Activated CD4-positive, CD25-positive, alpha-beta regulatory T cell treated with anti-CD3 and anti-CD28 coated beads, Interleukin-2, amount 50 U/mL, for 72 hours (primary cell): Measurements from ENCODE around the gene ADGRA1.
"Not testable (repeated sequence)": the region's sequence is repeated elsewhere in the genome, so short reads cannot be mapped to it uniquely, and the experiment has no call there.

Experiments
- DNase-seq: peaks from one replicate; pipeline ENCODE4 v3.0.0; 2021

ADGRA1 gene

GRCh38 chr10:133165556-133166503, 78.1 kb downstream of the ADGRA1 start:
- DNase-seq, result no peak

GRCh38 chr10:133166504-133166827, 78.7 kb downstream of the ADGRA1 start:
- no peak for DNase-seq

GRCh38 chr10:133166828-133167692, 79.3 kb downstream of the ADGRA1 start:
- DNase-seq, result no peak

- DNase-seq, result no peak
Measured at GRCh38 chr10:133167693-133168616, 80.2 kb downstream of the ADGRA1 start.

- no peak for DNase-seq
Measured at GRCh38 chr10:133168617-133169031, 80.9 kb downstream of the ADGRA1 start.

GRCh38 chr10:133169173-133169947, 81.6 kb downstream of the ADGRA1 start:
- no peak for DNase-seq

- no peak for DNase-seq
Measured at GRCh38 chr10:133170092-133170491, 82.4 kb downstream of the ADGRA1 start.

GRCh38 chr10:133173860-133174640, 86.3 kb downstream of the ADGRA1 start:
- DNase-seq, result no peak

GRCh38 chr10:133174689-133175263, 87.1 kb downstream of the ADGRA1 start:
- DNase-seq, result no peak

GRCh38 chr10:133175624-133176023, 87.9 kb downstream of the ADGRA1 start:
- DNase-seq, result not testable (repeated sequence)

- DNase-seq, result no peak
Measured at GRCh38 chr10:133176546-133176945, 88.8 kb downstream of the ADGRA1 start.

- DNase-seq, result no peak
Measured at GRCh38 chr10:133177380-133178157, 89.8 kb downstream of the ADGRA1 start.

GRCh38 chr10:133178357-133179127, 90.8 kb downstream of the ADGRA1 start:
- no peak for DNase-seq

GRCh38 chr10:133179128-133179520, 91.4 kb downstream of the ADGRA1 start:
- no peak for DNase-seq

- no peak for DNase-seq
Measured at GRCh38 chr10:133179651-133180050, 91.9 kb downstream of the ADGRA1 start.

- no peak for DNase-seq
Measured at GRCh38 chr10:133180192-133180964, 92.7 kb downstream of the ADGRA1 start.

- no peak for DNase-seq
Measured at GRCh38 chr10:133180965-133181639, 93.4 kb downstream of the ADGRA1 start.
